ENCODE data around the gene TSPAN10. TPM values are rescaled to one million over a fixed set of nuclear protein-coding genes. Genes with fewer than 3 reads are reported as not detected.

TSPAN10 gene
- total RNA-seq, 6 experiments from 2014 or later, result 14.3 to 19.6 (median 17.2) TPM

GRCh38 chr17:81638683-81639082 lies 1.7 kb downstream of the TSPAN10 start:
- DNase-seq, result no peak
- H3K4me1 Mint-ChIP-seq (ENCODE audit: low read depth), result peaks cover 39% of the 10 kb centered on the region
- peaks cover 9% of the 10 kb centered on the region for H3K36me3 Mint-ChIP-seq (ENCODE audit: low read depth)

DNA sequence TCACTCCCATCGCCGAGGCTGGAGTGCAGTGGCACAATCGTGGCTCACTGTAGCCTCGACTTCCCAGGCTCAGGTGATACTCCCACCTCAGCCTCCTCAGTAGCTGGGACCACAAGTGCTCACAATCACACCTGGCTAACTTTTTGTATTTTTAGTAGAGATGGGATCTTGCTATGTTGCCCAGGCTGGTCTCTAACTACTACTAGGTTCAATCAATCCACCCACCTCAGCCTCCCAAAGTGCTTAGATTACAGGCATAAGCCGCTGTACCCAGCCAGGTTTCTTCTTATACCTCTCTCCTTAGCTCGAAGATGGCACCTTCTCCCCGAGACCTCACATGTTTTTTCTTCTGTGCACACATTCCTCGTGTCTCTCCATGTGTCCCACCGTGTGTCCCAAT lies 3.0 kb downstream of the TSPAN10 start:
- peaks cover 9% of the 10 kb centered on the region for H3K36me3 Mint-ChIP-seq (ENCODE audit: low read depth)
- H3K27me3 Mint-ChIP-seq (ENCODE audit: insufficient read depth), result no peaks in the 10 kb centered on the region; the same call in 1 of the 2 replicates
- no peak overlapping the region for H3K27ac Mint-ChIP-seq
- H3K9me3 Mint-ChIP-seq, result no peaks in the 10 kb centered on the region
- H3K4me3 Mint-ChIP-seq, result no peak overlapping the region
- no peak for TF ChIP-seq CTCF (IDR thresholded peaks at IDR 0.05)
- DNase-seq, result no peak
- H3K4me1 Mint-ChIP-seq (ENCODE audit: low read depth), result peaks cover 39% of the 10 kb centered on the region

More at GRCh38 chr17:81638683-81639082, 1.7 kb downstream of the TSPAN10 start:
- TF ChIP-seq CTCF (IDR thresholded peaks at IDR 0.05), result no peak
- H3K9me3 Mint-ChIP-seq, result no peaks in the 10 kb centered on the region
- H3K27ac Mint-ChIP-seq, result no peak overlapping the region
- no peaks in the 10 kb centered on the region; the same call in 1 of the 2 replicates for H3K27me3 Mint-ChIP-seq (ENCODE audit: insufficient read depth)
- no peak overlapping the region; the same call in 1 of the 2 replicates for H3K4me3 Mint-ChIP-seq

GRCh38 chr17:81641825-81642489 lies 5.0 kb downstream of the TSPAN10 start:
- no peak for TF ChIP-seq CTCF (IDR thresholded peaks at IDR 0.05)
- no peaks in the 10 kb centered on the region for H3K36me3 Mint-ChIP-seq (ENCODE audit: low read depth)
- H3K4me1 Mint-ChIP-seq (ENCODE audit: low read depth), result peaks cover 27% of the 10 kb centered on the region
- DNase-seq, result peak; percentile 81
- no peaks in the 10 kb centered on the region for H3K9me3 Mint-ChIP-seq
- no peaks in the 10 kb centered on the region; the same call in 1 of the 2 replicates for H3K27me3 Mint-ChIP-seq (ENCODE audit: insufficient read depth)
- peak overlapping the region; percentile 70 for H3K4me3 Mint-ChIP-seq
- H3K27ac Mint-ChIP-seq, result peak overlapping the region; percentile 91

DNA sequence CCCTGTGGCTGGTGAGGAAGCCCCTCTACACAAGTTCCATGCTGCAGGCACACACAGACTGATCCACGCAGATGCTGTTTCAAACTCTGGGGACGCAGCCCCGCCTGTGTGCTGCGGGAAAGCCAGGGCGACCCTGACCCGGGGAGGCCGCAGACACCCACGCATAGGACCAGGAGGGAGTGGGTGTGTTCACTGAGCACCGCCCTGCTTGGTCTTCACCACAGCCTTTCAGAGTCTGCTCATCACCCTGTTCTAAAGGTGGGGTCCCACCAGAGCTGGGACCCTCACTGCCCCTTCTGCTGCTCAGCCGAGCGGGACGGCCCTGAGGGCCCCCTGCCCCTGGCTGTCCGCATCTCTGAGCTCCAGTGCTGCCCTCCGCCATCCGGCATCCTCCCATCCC lies 7.5 kb downstream of the TSPAN10 start:
- Mint-ChIP-seq H3K27me3 (ENCODE audit: insufficient read depth) (peaks cover 12% of the 10 kb centered on the region), H3K4me1 (ENCODE audit: low read depth) (peaks cover 13% of the 10 kb centered on the region), H3K4me3 (no peak overlapping the region), H3K36me3 (ENCODE audit: low read depth) (peaks cover 4% of the 10 kb centered on the region; the same call in 1 of the 2 replicates), H3K27ac (no peak overlapping the region), H3K9me3 (peaks cover 10% of the 10 kb centered on the region)
- no peak for TF ChIP-seq CTCF (IDR thresholded peaks at IDR 0.05)
- no peak for DNase-seq

- no peak overlapping the region for H3K27ac Mint-ChIP-seq
- TF ChIP-seq CTCF (IDR thresholded peaks at IDR 0.05), result no peak
- H3K4me1 Mint-ChIP-seq (ENCODE audit: low read depth), result peaks cover 13% of the 10 kb centered on the region
- H3K36me3 Mint-ChIP-seq (ENCODE audit: low read depth), result peaks cover 4% of the 10 kb centered on the region; the same call in 1 of the 2 replicates
- no peak for DNase-seq
- peaks cover 18% of the 10 kb centered on the region for H3K27me3 Mint-ChIP-seq (ENCODE audit: insufficient read depth)
- H3K9me3 Mint-ChIP-seq, result peaks cover 10% of the 10 kb centered on the region
- H3K4me3 Mint-ChIP-seq, result no peak overlapping the region
Observed at GRCh38 chr17:81644976-81645952, 8.3 kb downstream of the TSPAN10 start.

Measured in HFFc6 (cell line).